SK-N-SH (cell line): ENCODE data around the gene KRTAP10-5. TPM values are rescaled to one million over a fixed set of nuclear protein-coding genes. Genes with fewer than 3 reads are reported as not detected.

Source experiments
- CTCF ChIA-PET: fragments of 300-600, 350-600 bp; formaldehyde crosslinking; extraction: SDS; loops from one replicate; lab custom pipeline; 2021; lab: Yijun Ruan, JAX
- POLR2A ChIA-PET: fragments of 350-600 bp; sonication (Branson Sonifier 250); formaldehyde crosslinking; extraction: SDS; loops from one replicate; lab custom pipeline; 2020; ENCODE audit warnings: antibody characterized with exemption, inconsistent platforms; lab: Yijun Ruan, JAX
- DNase-seq: peaks from one replicate; pipeline ENCODE4 v3.0.0; 2012
- H2AFZ ChIP-seq: fragments of 200-600 bp; sonication (generic); 2 replicates; pipeline ENCODE4 v1.8.1; 2016; ENCODE audit warnings: antibody characterized with exemption, mild to moderate bottlenecking, low read depth
- H3F3A ChIP-seq: fragments of 200-600 bp; sonication (generic); replicated peaks from 2 replicates; pipeline ENCODE3; 2016; ENCODE audit warnings: antibody characterized with exemption, mild to moderate bottlenecking; ENCODE audit not compliant: insufficient read depth
- H3K27ac ChIP-seq, 2 experiments: fragments of 200-500 bp in 1 of 2; fragments of 200-600 bp in 1 of 2; sonication (Bioruptor generic) in 1 of 2; sonication (generic), shearing (Covaris generic) in 1 of 2; 2 replicates each; pipeline versions ENCODE4 v1.5.1 to v1.6.1; 2014 to 2016; ENCODE audit warnings: low read depth in 2 of 2, inconsistent platforms in 1 of 2, low read length in 1 of 2, mild to moderate bottlenecking in 1 of 2, mixed read lengths in 1 of 2
- H3K27me3 ChIP-seq: fragments of 200-600 bp; sonication (generic), shearing (Covaris generic); 2 replicates; pipeline ENCODE4 v1.6.1; 2016; ENCODE audit warnings: mixed run types; ENCODE audit not compliant: insufficient read depth
- H3K36me3 ChIP-seq, 2 experiments: fragments of 200-500 bp in 1 of 2; fragments of 200-600 bp in 1 of 2; sonication (Bioruptor generic) in 1 of 2; sonication (generic) in 1 of 2; replicated peaks in 1 of 2; 2 replicates each; pipeline versions ENCODE3 to v1.5.1; 2014 to 2016; ENCODE audit warnings: low read length in 1 of 2, mild to moderate bottlenecking in 1 of 2; ENCODE audit not compliant: insufficient read depth in 2 of 2, control insufficient read depth in 1 of 2
- H3K4me1 ChIP-seq, 2 experiments: fragments of 200-500 bp in 1 of 2; fragments of 200-600 bp in 1 of 2; sonication (Bioruptor generic) in 1 of 2; sonication (generic), shearing (Covaris generic) in 1 of 2; 2 replicates each; pipeline versions ENCODE4 v1.5.1 to v1.6.1; 2014 to 2016; ENCODE audit warnings: low read depth in 1 of 2, low read length in 1 of 2, mixed run types in 1 of 2; ENCODE audit not compliant: insufficient read depth in 2 of 2, control insufficient read depth in 1 of 2
- H3K4me2 ChIP-seq: fragments of 200-600 bp; sonication (generic), shearing (Covaris generic); 2 replicates; pipeline ENCODE4 v1.6.1; 2017; ENCODE audit warnings: mixed run types
- H3K4me3 ChIP-seq, 2 experiments: fragments of 200-500 bp in 1 of 2; fragments of 200-600 bp in 1 of 2; sonication (Bioruptor generic) in 1 of 2; sonication (generic), shearing (Covaris generic) in 1 of 2; 2 replicates each; pipeline versions ENCODE4 v1.5.1 to v1.8.1; 2014 to 2016; ENCODE audit warnings: low read depth in 2 of 2, inconsistent platforms in 1 of 2, low read length in 1 of 2, mild to moderate bottlenecking in 1 of 2, mixed read lengths in 1 of 2, moderate library complexity in 1 of 2
- H3K79me2 ChIP-seq: fragments of 200-600 bp; sonication (generic); 2 replicates; pipeline ENCODE4 v1.8.1; 2017; ENCODE audit warnings: mild to moderate bottlenecking; ENCODE audit not compliant: insufficient read depth
- H3K9ac ChIP-seq: fragments of 200-600 bp; sonication (generic); 2 replicates; pipeline ENCODE4 v1.6.1; 2017; ENCODE audit warnings: mixed run types
- H3K9me2 ChIP-seq: fragments of 200-600 bp; sonication (generic); 2 replicates; pipeline ENCODE4 v1.6.1; 2017; ENCODE audit warnings: mixed run types
- H3K9me3 ChIP-seq: fragments of 200-600 bp; sonication (generic); 2 replicates; pipeline ENCODE4 v1.6.1; 2017; ENCODE audit warnings: mixed run types, mild to moderate bottlenecking, moderate library complexity
- H4K20me1 ChIP-seq: fragments of 200-600 bp; sonication (generic); 2 replicates; pipeline ENCODE4 v1.6.1; 2017; ENCODE audit warnings: mild to moderate bottlenecking, mixed run types; ENCODE audit not compliant: insufficient read depth
- ELF1 ChIP-seq: IDR thresholded peaks from 2 replicates; pipeline ENCODE4 v1.4.0; 2012
- NFIC ChIP-seq: IDR thresholded peaks from 2 replicates; pipeline ENCODE4 v1.4.0; 2012; ENCODE audit warnings: borderline replicate concordance
- TAF1 ChIP-seq: IDR thresholded peaks from 2 replicates; pipeline ENCODE4 v1.6.1; 2012; ENCODE audit warnings: low read depth, mild to moderate bottlenecking, low read length, moderate library complexity, borderline replicate concordance
- YY1 ChIP-seq: IDR thresholded peaks from 2 replicates; pipeline ENCODE4 v1.4.0; 2012; ENCODE audit warnings: low read depth, mild to moderate bottlenecking
- WGBS: methylation state at CpG from one replicate; pipeline ENCODE4 v1.1.6; 2017; ENCODE audit warnings: low lambda C conversion rate; 5-methylcytosine and 5-hydroxymethylcytosine counted together
- polyA plus RNA-seq, 3 experiments: library from polyadenylated mRNA; depleted of rRNA; stranded (reverse); fragments of >200 nt; gene quantifications; 2 replicates each; pipeline ENCODE4 v1.2.3, GENCODE V29; 2012
- TF ChIP-seq, protein P1 (sequence below): IDR thresholded peaks from 2 replicates; pipeline ENCODE4; 2012
- TF ChIP-seq, protein P2 (sequence below): fragments of 150-350 bp; IDR thresholded peaks from 2 replicates; pipeline ENCODE4 v1.6.1; 2016; ENCODE audit warnings: mild to moderate bottlenecking, low read depth, low read length
- TF ChIP-seq, protein P3 (sequence below): IDR thresholded peaks from 2 replicates; pipeline ENCODE4 v1.4.0; 2012; ENCODE audit warnings: low read depth, borderline replicate concordance
- TF ChIP-seq, protein P4 (sequence below): IDR thresholded peaks from 2 replicates; pipeline ENCODE4 v1.6.1; 2012; ENCODE audit warnings: mild to moderate bottlenecking, low read depth, low read length, moderate library complexity

The KRTAP10-5 gene
- polyA plus RNA-seq, 1 of the 3 experiments (the other 2 are of a cell fraction), result not detected

DNA sequence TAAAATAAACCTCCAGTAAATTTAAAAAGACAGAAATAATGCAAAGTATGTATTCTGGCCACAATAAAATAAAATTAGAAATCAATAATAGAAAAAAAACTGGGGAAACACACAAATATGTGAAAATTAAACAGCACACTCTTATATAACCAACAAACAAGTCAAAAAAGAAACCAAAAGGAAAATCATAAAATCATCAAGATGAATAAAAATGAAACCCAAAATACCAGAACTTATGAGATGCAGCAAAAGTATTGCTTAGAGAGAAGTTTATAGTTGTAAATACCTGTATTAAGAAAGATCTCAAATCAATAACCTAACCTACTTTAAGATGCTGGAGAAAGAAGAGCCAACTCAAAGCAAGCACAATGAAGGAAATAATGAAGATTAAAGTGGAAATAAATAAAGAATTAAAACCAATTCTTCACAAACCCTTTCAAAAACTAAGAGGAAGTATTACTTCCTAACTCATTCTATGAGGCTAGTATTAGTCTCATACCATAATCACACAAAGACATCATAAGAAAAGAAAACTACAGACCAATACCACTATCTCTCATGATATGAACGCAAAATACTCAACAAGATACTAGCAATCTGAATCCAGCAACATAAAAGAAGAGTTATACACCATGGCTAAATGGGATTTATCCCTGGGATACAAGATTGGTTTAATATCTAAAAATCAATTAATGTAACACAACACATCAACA, 15.4 kb downstream of the KRTAP10-5 start:
- no peak for DNase-seq
- Histone ChIP-seq H3K4me1 (no peaks in the 10 kb centered on the region), H3K9me3 (no peaks in the 10 kb centered on the region), H3K9me2 (no peaks in the 10 kb centered on the region), H4K20me1 (no peaks in the 10 kb centered on the region), H3K9ac (no peak overlapping the region), H3K36me3 (no peaks in the 10 kb centered on the region)
- CTCF ChIA-PET, result no interaction called here
- TF ChIP-seq ELF1 (no peak), TAF1 (no peak), YY1 (no peak), NFIC (no peak)
- TF ChIP-seq, protein P1, sequence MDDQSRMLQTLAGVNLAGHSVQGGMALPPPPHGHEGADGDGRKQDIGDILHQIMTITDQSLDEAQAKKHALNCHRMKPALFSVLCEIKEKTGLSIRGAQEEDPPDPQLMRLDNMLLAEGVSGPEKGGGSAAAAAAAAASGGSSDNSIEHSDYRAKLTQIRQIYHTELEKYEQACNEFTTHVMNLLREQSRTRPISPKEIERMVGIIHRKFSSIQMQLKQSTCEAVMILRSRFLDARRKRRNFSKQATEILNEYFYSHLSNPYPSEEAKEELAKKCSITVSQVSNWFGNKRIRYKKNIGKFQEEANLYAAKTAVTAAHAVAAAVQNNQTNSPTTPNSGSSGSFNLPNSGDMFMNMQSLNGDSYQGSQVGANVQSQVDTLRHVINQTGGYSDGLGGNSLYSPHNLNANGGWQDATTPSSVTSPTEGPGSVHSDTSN, result no peak
- TF ChIP-seq, protein P2, sequence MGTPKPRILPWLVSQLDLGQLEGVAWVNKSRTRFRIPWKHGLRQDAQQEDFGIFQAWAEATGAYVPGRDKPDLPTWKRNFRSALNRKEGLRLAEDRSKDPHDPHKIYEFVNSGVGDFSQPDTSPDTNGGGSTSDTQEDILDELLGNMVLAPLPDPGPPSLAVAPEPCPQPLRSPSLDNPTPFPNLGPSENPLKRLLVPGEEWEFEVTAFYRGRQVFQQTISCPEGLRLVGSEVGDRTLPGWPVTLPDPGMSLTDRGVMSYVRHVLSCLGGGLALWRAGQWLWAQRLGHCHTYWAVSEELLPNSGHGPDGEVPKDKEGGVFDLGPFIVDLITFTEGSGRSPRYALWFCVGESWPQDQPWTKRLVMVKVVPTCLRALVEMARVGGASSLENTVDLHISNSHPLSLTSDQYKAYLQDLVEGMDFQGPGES, result no peak
- TF ChIP-seq, protein P3, sequence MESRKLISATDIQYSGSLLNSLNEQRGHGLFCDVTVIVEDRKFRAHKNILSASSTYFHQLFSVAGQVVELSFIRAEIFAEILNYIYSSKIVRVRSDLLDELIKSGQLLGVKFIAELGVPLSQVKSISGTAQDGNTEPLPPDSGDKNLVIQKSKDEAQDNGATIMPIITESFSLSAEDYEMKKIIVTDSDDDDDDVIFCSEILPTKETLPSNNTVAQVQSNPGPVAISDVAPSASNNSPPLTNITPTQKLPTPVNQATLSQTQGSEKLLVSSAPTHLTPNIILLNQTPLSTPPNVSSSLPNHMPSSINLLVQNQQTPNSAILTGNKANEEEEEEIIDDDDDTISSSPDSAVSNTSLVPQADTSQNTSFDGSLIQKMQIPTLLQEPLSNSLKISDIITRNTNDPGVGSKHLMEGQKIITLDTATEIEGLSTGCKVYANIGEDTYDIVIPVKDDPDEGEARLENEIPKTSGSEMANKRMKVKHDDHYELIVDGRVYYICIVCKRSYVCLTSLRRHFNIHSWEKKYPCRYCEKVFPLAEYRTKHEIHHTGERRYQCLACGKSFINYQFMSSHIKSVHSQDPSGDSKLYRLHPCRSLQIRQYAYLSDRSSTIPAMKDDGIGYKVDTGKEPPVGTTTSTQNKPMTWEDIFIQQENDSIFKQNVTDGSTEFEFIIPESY, result no peak
- TF ChIP-seq, protein P4, sequence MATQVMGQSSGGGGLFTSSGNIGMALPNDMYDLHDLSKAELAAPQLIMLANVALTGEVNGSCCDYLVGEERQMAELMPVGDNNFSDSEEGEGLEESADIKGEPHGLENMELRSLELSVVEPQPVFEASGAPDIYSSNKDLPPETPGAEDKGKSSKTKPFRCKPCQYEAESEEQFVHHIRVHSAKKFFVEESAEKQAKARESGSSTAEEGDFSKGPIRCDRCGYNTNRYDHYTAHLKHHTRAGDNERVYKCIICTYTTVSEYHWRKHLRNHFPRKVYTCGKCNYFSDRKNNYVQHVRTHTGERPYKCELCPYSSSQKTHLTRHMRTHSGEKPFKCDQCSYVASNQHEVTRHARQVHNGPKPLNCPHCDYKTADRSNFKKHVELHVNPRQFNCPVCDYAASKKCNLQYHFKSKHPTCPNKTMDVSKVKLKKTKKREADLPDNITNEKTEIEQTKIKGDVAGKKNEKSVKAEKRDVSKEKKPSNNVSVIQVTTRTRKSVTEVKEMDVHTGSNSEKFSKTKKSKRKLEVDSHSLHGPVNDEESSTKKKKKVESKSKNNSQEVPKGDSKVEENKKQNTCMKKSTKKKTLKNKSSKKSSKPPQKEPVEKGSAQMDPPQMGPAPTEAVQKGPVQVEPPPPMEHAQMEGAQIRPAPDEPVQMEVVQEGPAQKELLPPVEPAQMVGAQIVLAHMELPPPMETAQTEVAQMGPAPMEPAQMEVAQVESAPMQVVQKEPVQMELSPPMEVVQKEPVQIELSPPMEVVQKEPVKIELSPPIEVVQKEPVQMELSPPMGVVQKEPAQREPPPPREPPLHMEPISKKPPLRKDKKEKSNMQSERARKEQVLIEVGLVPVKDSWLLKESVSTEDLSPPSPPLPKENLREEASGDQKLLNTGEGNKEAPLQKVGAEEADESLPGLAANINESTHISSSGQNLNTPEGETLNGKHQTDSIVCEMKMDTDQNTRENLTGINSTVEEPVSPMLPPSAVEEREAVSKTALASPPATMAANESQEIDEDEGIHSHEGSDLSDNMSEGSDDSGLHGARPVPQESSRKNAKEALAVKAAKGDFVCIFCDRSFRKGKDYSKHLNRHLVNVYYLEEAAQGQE, result no peak
- TF ChIP-seq, all 33 proteins: peak for 0
- Histone ChIP-seq H3K27me3 (peaks cover 6% of the 10 kb centered on the region; the same call in 1 of the 2 replicates), H2AFZ (no peak overlapping the region), H3K4me3 (no peak overlapping the region), H3K27ac (no peak overlapping the region), H3K4me2 (no peak overlapping the region), H3F3A (no peaks in the 10 kb centered on the region), H3K79me2 (no peaks in the 10 kb centered on the region)
- 0% methylated on average over 1 of the region's 1 CpG for WGBS
- POLR2A ChIA-PET, result no interaction called here
